HCT116 (cell line): ENCODE measurements around the gene GPR37L1. TPM values are rescaled to one million over a fixed set of nuclear protein-coding genes. Genes with fewer than 3 reads are reported as not detected.

Source experiments
- ATAC-seq: fragments of 200-7000 bp; cut with Tn5 transposase; 2 replicates; pipeline ENCODE4 v1.9.1; 2020; ENCODE audit warnings: mild to moderate bottlenecking, moderate library complexity
- BruUV-seq: library from RNA; stranded (reverse); fragments of 400-500 nt; replicated peaks from 2 replicates; lab custom pipeline; 2021; lab: Mats Ljungman, UMichigan
- CTCF ChIA-PET: fragments of 300-600 bp; sonication (Branson Sonifier 250); formaldehyde crosslinking; loops from one replicate; lab custom pipeline; 2021; ENCODE audit warnings: antibody characterized with exemption; lab: Charles Lee
- POLR2A ChIA-PET: fragments of 300-600, 350-600 bp; sonication (Branson Sonifier 250); formaldehyde crosslinking; loops from one replicate; lab custom pipeline; 2021; ENCODE audit warnings: antibody characterized with exemption; lab: Charles Lee
- RAD21 ChIA-PET, 2 experiments: fragments of 300-600 bp; sonication (Branson Sonifier 250); formaldehyde crosslinking; loops; one replicate each; lab custom pipeline; 2023; ENCODE audit warnings: low total read pairs in 2 of 2; ENCODE audit not compliant: uncharacterized antibody in 2 of 2, unreplicated experiment in 2 of 2, low non-redundant PET in 1 of 2; lab: Charles Lee
- DNase-seq: peaks from one replicate; pipeline ENCODE4 v3.0.0-alpha.2; 2010; ENCODE audit warnings: low read depth, low spot score
- H2AFZ ChIP-seq: fragments of 200-600 bp; shearing (Covaris generic), sonication (generic); 2 replicates; pipeline ENCODE4 v1.6.1; 2017; ENCODE audit warnings: low read depth, mixed run types, mixed read lengths, antibody characterized with exemption, low read length; ENCODE audit not compliant: poor library complexity, severe bottlenecking
- H3K27ac ChIP-seq: 2 replicates; pipeline ENCODE4 v1.5.1; 2012; ENCODE audit warnings: low read depth, low read length
- H3K27me3 ChIP-seq: fragments of 200-600 bp; sonication (generic); 2 replicates; pipeline ENCODE4 v1.6.1; 2016; ENCODE audit warnings: mixed run types, low read length, mixed read lengths; ENCODE audit not compliant: insufficient read depth
- H3K36me3 ChIP-seq, 2 experiments: fragments of 200-500 bp in 1 of 2; fragments of 200-600 bp in 1 of 2; sonication (Bioruptor generic) in 1 of 2; sonication (generic) in 1 of 2; 2 replicates each; pipeline versions ENCODE4 v1.5.1 to v1.6.1; 2014 to 2016; ENCODE audit warnings: low read length in 2 of 2, inconsistent platforms in 1 of 2, mixed read lengths in 1 of 2, mixed run types in 1 of 2; ENCODE audit not compliant: insufficient read depth in 2 of 2, control insufficient read depth in 1 of 2
- H3K4me1 ChIP-seq, 2 experiments: fragments of 200-600 bp in 1 of 2; sonication (generic) in 1 of 2; 2 replicates each; pipeline versions ENCODE4 v1.5.1 to v1.6.1; 2012 to 2017; ENCODE audit warnings: low read length in 2 of 2, inconsistent platforms in 1 of 2, mild to moderate bottlenecking in 1 of 2, mixed read lengths in 1 of 2, mixed run types in 1 of 2, moderate library complexity in 1 of 2; ENCODE audit not compliant: insufficient read depth in 2 of 2, control insufficient read depth in 1 of 2
- H3K4me2 ChIP-seq: fragments of 200-600 bp; sonication (generic); 2 replicates; pipeline ENCODE4 v1.6.1; 2017; ENCODE audit warnings: mixed run types, low read length, mixed read lengths
- H3K4me3 ChIP-seq, 2 experiments: fragments of 200-600 bp in 1 of 2; sonication (generic) in 1 of 2; replicated peaks in 1 of 2; 2 replicates each; pipeline ENCODE4 v1.5.1; 2011 to 2016; ENCODE audit warnings: low read length in 2 of 2, control low read depth in 1 of 2, low read depth in 1 of 2, mild to moderate bottlenecking in 1 of 2, mixed read lengths in 1 of 2, mixed run types in 1 of 2
- H3K79me2 ChIP-seq: fragments of 200-600 bp; sonication (generic); 2 replicates; pipeline ENCODE4 v1.6.1; 2017; ENCODE audit warnings: mild to moderate bottlenecking, mixed run types, low read length, moderate library complexity, mixed read lengths; ENCODE audit not compliant: insufficient read depth
- H3K9ac ChIP-seq: fragments of 200-600 bp; sonication (generic); 2 replicates; pipeline ENCODE4 v1.6.1; 2016; ENCODE audit warnings: low read length, mixed read lengths
- H3K9me2 ChIP-seq: fragments of 200-600 bp; sonication (generic), shearing (Covaris generic); 2 replicates; pipeline ENCODE4 v1.6.1; 2017; ENCODE audit warnings: mixed run types, mild to moderate bottlenecking, moderate library complexity; ENCODE audit not compliant: insufficient read depth
- H3K9me3 ChIP-seq, 2 experiments: fragments of 200-500 bp in 1 of 2; fragments of 200-600 bp in 1 of 2; sonication (Bioruptor generic) in 1 of 2; sonication (generic) in 1 of 2; 2 replicates each; pipeline ENCODE4 v1.6.1; 2014 to 2017; ENCODE audit warnings: low read length in 2 of 2, mixed read lengths in 2 of 2, inconsistent platforms in 1 of 2, low read depth in 1 of 2, mild to moderate bottlenecking in 1 of 2, mixed run types in 1 of 2, moderate library complexity in 1 of 2; ENCODE audit not compliant: control insufficient read depth in 1 of 2, insufficient read depth in 1 of 2
- H4K20me1 ChIP-seq: fragments of 200-600 bp; sonication (generic), shearing (Covaris generic); 2 replicates; pipeline ENCODE4 v1.6.1; 2017; ENCODE audit warnings: mixed run types, mild to moderate bottlenecking, moderate library complexity; ENCODE audit not compliant: insufficient read depth
- ATF3 ChIP-seq: IDR thresholded peaks from 2 replicates; pipeline ENCODE4 v1.6.1; 2012
- CBX3 ChIP-seq: IDR thresholded peaks from 2 replicates; pipeline ENCODE4 v1.6.1; 2012; ENCODE audit warnings: low read depth
- CEBPB ChIP-seq: IDR thresholded peaks from 2 replicates; pipeline ENCODE4 v1.6.1; 2012; ENCODE audit warnings: low read depth
- ELF1 ChIP-seq: IDR thresholded peaks from 2 replicates; pipeline ENCODE4 v1.6.1; 2012; ENCODE audit warnings: low read depth, borderline replicate concordance
- EZH2 ChIP-seq: fragments of 200-600 bp; sonication (generic); IDR thresholded peaks from 2 replicates; pipeline ENCODE4 v1.6.1; 2017; ENCODE audit warnings: antibody characterized with exemption, mixed run types
- EZH2phosphoT487 ChIP-seq: fragments of 200-600 bp; IDR thresholded peaks from 2 replicates; pipeline ENCODE4 v1.6.1; 2018; ENCODE audit warnings: antibody characterized with exemption, borderline replicate concordance
- FOSL1 ChIP-seq: IDR thresholded peaks from 2 replicates; pipeline ENCODE4 v1.6.1; 2012; ENCODE audit warnings: low read depth
- POLR2AphosphoS5 ChIP-seq: IDR thresholded peaks from 2 replicates; pipeline ENCODE4 v1.6.1; 2011; ENCODE audit warnings: mild to moderate bottlenecking, low read depth, low read length, moderate library complexity
- RAD21 ChIP-seq: IDR thresholded peaks from 2 replicates; pipeline ENCODE4 v1.6.1; 2012; ENCODE audit warnings: low read depth, mild to moderate bottlenecking
- REST ChIP-seq: IDR thresholded peaks from 2 replicates; pipeline ENCODE4 v1.6.1; 2012; ENCODE audit warnings: low read depth
- SIN3A ChIP-seq: IDR thresholded peaks from 2 replicates; pipeline ENCODE4 v1.6.1; 2012; ENCODE audit warnings: low read depth
- SRF ChIP-seq: IDR thresholded peaks from 2 replicates; pipeline ENCODE4 v1.6.1; 2012; ENCODE audit warnings: low read depth
- TCF7L2 ChIP-seq: IDR thresholded peaks from 2 replicates; pipeline ENCODE4 v1.7.0; 2011; ENCODE audit warnings: borderline replicate concordance, inconsistent platforms; ENCODE audit not compliant: insufficient read depth, insufficient read length; ENCODE audit errors: extremely low read depth
- YY1 ChIP-seq: IDR thresholded peaks from 2 replicates; pipeline ENCODE4 v1.6.1; 2011; ENCODE audit warnings: low read length, low read depth, moderate library complexity, mild to moderate bottlenecking; ENCODE audit not compliant: insufficient replicate concordance; ENCODE audit errors: extremely low read depth
- ZBTB33 ChIP-seq: IDR thresholded peaks from 2 replicates; pipeline ENCODE4 v1.6.1; 2011; ENCODE audit warnings: mild to moderate bottlenecking, low read length, moderate library complexity; ENCODE audit not compliant: insufficient replicate concordance; ENCODE audit errors: extremely low read depth
- ZFX ChIP-seq: fragments of 450-650 bp; IDR thresholded peaks from 2 replicates; pipeline ENCODE4 v1.6.1; 2017
- intact Hi-C: fragments of 100-400 bp; cut with micrococcal nuclease; formaldehyde crosslinking; loops from 2 replicates; pipeline ENCODE4 v1.10.0; 2022
- total RNA-seq: library from RNA; stranded (reverse); gene quantifications from one replicate; pipeline ENCODE4 v1.2.1, GENCODE V29; 2021; ENCODE audit not compliant: unreplicated experiment

GPR37L1 gene
- total RNA-seq, 1 experiment from 2014 or later: 0.10 TPM

GRCh38 chr1:202126426-202126825 lies 3.7 kb downstream of the GPR37L1 start:
- no peak for DNase-seq
- CTCF ChIA-PET: interaction anchor here (1.5 kb wide), 1 partner anchor 10 kb away, joined by 7 read pairs; no protein-coding TSS in a partner anchor
- TF ChIP-seq FOSL1 (no peak), ATF3 (no peak), EZH2phosphoT487 (no peak), ELF1 (no peak), REST (no peak), ZBTB33 (no peak), YY1 (no peak), CEBPB (no peak), ZFX (no peak), SRF (no peak), CBX3 (no peak), TCF7L2 (no peak), SIN3A (no peak), EZH2 (no peak), POLR2AphosphoS5 (no peak), RAD21 (no peak)
- TF ChIP-seq, all 23 proteins: peak for 0
- Histone ChIP-seq H3K4me3 (no peak overlapping the region), H3K9me2 (no peaks in the 10 kb centered on the region), H3K36me3 (no peaks in the 10 kb centered on the region), H4K20me1 (no peaks in the 10 kb centered on the region), H3K9ac (no peak overlapping the region), H3K4me1 (peaks cover 2 to 12% of the 10 kb centered on the region in 2 experiments; a peak in 3 of 4 replicates), H3K9me3 (no peaks in the 10 kb centered on the region), H3K27me3 (no peaks in the 10 kb centered on the region; the same call in 1 of the 2 replicates), H3K4me2 (no peak overlapping the region), H3K27ac (no peak overlapping the region), H3K79me2 (no peaks in the 10 kb centered on the region), H2AFZ (no peak overlapping the region)
- POLR2A ChIA-PET: interaction anchor here (0.8 kb wide), 1 partner anchor 116 kb away, joined by 4 read pairs; the partner anchor contains the start of gene ELF3
- no TSS peak for BruUV-seq
- no peak for ATAC-seq
- intact Hi-C loops: no loop called here
- RAD21 ChIA-PET: no interaction called here
